Endothelial cell of hepatic sinusoid (primary cell): ENCODE measurements around the gene ARHGEF4.
"Not testable (repeated sequence)": the region's sequence is repeated elsewhere in the genome, so short reads cannot be mapped to it uniquely, and the experiment has no call there.

ENCODE experiments used
- in situ Hi-C: cut with HindIII; loops from 2 replicates; pipeline ENCODE4 v1.10.0; 2017; ENCODE audit warnings: low sequenced_read_pairs

Gene ARHGEF4

DNA sequence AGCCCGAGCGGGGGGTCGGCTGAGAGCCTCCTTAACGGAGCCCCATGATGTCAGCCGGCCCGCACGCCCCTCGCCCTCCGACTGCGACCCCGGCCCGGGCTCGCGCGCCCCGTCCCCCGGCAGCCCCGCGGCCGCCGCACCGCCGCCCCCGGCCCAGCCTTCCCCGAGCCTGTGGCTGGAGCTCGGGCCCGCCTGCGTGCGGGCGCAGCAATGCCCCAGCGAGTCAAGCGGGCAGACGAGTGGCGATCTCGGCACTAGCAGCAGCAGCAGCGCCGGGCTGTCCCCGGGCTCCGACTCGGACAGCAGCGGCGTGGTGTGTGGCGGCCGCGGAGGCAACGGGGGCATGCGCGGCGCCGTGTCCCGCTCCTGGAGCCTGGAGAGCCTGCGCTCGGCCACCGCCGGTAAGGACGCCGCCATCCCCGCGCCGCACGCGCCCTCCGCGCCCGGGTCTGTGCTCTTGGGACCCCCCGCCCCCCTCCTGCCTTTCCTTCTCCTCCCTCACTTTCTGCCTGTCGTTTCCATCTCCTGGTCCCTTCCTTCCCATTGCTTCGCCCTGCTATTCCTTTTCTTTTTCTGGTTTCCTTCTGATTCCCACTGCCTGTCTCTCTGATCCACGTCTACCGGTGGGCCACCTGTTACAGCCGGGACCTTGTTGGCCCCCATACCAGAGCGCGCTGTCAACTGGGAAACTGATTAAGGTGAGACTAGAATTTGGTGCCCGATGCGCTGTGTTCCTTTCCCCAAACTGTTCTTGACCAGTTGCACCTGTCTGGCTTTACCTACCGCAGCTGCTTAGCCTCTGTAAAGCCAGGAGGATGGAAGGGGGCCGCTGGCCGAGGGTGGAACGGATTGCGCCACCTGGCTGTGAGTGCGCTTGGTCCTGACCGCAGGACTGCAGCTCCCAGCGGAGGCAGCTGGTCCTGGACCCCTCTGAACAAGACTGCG is 127.4 kb downstream of the ARHGEF4 start:
- in situ Hi-C loops, result no loop called here

DNA sequence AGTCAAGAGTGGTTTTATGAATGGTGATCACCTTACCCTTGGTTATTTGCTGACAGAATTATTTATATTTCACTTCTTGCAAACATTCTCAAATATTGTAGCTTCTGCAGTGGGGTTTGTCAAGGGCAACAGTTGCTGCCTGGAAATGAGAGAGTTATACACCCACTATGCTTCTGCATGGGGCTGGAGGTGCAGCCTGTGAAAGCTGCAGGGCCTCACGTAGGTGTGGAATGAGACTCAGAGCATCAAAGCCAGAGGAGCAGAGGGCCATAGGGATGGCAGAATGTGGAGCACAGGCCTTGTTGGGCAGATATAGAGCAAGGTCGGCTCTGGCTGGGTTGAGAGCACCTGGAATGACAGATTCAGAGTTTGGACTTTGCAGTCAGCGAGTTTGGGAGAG is 128.2 kb downstream of the ARHGEF4 start:
- in situ Hi-C loops, result no loop called here

DNA sequence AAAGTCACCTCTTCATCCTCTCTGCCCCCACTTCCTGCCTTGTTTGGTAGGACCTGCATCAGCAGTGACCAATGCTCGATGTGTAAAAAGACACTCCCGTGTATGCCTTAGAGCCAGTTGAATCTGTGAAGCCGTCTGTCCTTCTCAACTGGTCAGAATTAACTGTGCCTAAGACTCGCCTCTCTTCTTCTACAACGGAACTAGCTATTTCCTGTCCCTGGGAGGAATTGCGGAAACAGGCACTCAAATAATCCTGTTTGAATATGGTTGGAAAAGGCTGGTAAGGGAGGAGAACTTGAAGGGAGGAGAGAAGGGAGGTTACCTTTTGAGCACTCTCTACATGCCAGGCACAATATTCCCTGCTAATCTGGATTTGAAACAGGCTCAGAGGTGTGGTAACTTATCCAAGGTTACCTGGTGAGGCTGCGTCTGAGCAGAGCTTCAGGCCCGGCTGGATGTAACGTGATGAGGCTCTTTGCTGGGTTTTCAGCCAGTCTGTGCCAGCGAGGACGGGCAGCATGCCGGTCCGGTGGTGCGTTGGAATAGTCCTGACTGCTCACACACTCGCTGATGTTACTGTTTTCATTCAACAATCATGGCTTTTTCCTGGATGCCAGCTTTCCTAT is 129.5 kb downstream of the ARHGEF4 start:
- in situ Hi-C loops, result no loop called here

DNA sequence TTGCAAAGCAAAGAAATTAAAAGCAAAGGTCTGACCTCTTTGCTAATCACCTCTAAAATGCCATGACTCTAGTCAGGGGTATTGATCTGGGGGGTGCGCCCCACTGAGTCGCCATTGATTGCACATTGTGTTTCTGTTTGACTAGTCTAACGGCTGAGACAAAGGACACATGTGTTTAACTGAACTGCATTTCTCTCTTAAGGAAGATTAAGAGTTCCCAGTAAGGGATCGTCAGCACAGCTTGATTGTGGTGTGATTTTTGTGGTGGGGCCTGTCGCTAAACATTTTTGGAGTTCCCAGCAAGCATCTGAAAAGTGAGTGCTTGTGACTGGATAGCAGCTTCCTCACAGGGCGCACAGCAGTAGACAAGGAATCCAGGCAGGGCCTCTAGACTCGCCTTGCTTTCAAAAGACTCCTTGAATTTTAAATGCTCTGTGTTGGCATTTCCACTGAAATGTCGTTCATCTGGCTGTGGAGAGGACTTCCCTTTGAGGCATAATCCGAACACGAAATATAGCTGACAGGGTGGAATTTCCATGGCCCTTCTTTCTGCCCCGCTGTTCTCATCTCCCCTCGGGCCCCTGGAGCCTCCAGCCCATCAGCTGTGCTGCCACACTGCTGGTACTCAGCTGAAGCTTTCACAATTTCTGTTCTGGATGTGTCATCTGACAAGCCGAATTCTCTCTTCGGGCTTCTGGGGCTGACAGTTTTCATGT is 130.2 kb downstream of the ARHGEF4 start:
- in situ Hi-C loops, result no loop called here

DNA sequence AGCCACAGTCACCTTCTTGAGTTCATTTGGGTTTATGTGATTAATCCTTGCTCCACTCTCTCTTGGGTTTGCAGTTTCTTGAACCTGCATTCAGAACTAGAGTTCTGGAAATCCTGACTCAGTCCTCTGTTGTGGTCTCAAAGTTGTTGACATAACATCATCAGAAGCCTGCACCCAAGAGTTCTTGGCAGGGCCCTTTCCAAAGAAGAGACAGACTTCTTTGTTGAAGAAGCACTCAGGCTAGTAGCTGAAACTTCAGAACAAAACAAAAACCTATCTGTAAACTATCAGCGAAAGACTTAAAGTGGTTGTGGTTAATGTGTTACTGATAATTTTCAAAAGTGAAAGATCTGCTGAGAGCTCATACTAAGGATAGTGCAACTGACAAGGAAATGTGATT is 135.7 kb downstream of the ARHGEF4 start:
- in situ Hi-C loops, result no loop called here

DNA sequence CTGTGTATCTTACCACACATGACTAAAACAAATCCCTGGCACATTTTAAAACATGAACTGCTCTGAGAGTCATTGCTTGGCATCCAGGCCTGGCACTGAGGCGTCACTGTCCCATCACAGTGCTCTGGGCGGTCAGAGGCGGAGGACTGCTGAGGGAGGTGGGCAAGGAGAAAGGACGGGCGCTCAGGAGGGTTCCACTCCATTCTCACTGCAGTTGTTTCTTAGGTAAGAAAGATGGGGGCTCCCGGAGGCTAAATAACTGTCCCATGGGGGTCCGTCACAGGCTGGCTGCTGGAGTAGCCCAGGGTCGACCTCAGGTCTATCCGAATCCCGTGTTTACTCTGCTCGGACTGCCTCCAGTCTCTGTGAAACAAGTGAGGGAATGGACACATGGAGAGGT is 139.0 kb downstream of the ARHGEF4 start:
- in situ Hi-C loops, result no loop called here

DNA sequence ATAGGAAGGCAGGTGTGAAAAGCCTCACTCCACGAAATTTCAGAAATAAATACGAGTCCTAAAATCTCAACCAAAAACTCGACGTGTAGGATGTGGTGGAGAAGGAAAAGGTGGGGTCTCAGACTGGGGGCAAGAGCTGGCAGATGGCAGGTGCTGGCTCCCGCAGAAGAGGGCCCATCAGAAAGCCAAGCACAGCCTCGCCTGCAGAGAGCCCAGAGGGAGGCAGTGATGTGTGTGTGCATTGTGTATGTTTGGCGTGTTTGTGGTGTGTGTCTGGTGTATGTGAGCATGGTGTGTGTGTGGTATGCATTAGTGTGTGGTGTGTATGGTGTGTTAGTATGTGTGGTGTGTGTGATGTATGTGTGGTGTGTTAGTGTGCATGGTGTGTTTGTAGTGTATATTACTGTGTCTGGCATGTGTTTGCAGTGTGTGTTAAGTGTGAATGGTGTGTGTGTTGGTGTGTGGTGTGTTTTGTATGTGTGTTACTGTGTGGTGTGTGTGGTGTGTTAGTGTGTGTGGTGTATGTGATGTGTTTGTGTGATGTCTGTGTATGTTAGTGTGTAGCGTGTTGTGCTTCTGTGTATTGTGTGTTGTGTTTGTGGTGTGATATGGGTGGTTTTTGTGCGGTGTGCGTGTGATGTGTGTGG is 140.0 kb downstream of the ARHGEF4 start:
- in situ Hi-C loops, result no loop called here

DNA sequence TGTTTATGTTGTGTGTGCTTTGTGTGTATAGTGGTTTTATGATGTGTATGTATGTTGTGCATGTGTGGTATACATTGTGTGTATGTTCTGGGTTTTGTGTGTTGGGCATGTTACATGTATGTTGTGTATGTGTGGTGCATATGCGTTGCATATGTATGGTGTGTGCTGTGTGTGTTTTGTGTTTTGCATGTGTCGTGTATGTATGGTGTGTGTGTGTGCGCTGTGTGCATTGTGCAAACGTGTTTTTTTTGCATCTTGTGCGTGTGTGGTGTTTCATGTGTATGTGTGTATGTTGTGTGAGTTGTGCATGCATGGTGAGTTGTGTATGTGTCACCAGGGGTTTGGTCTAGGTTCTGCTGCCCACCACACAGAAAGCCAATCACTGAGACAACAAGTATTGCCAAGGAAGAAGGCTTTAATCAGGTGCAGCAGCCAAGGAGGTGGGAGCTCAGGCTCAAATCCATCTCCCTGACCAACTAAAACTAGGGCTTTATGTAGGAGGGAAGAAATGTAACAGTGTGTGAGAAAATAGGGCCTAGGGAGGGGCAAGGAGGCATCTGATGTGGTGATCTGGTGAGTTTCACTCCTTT is 140.8 kb downstream of the ARHGEF4 start:
- in situ Hi-C loops, result no loop called here

DNA sequence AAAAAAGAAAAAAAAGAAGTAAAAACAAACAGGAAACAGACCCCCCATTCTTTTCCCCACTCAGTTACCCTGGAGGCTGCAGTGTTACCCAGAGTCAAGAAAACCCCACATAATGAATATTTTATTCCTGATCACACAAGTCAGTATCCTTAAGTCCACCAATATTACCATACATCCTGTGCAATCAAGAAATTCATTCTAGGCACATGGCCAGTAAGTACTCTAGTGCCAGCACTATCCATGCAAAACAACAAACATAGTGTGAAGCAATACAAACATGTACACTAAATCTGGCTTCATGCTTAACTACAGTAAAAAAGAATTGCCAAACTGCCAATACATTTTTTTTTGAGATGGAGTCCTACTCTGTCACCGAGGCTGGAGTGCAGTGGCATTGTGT is 145.0 kb downstream of the ARHGEF4 start:
- in situ Hi-C loops, result no loop called here

DNA sequence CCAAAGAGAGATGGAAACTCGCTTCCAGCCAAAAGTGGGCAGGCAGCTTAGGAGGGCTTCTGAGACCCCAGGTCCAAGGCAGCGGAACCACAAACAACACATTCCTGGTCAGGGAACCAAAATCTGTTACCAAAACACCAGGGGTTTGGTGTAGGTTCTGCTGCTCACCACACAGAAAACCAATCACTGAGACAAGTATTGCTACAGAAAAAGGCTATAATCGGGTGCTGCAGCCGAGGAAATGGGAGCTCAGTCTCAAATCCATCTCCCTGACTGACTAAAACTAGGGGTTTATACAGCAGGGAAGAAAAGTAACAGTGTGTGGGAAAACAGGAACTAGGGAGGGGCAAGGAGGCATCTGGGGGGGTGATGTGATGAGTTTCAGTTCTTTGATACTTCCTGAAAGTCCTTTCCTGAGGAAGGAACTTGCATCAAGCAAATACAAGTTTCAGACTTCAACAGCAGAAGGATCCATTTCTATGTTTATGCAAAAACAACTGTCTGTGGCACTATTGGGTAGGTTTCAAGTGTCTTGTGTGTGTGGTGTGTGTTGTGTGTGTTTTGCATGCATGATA is 148.6 kb downstream of the ARHGEF4 start:
- in situ Hi-C loops, result no loop called here

DNA sequence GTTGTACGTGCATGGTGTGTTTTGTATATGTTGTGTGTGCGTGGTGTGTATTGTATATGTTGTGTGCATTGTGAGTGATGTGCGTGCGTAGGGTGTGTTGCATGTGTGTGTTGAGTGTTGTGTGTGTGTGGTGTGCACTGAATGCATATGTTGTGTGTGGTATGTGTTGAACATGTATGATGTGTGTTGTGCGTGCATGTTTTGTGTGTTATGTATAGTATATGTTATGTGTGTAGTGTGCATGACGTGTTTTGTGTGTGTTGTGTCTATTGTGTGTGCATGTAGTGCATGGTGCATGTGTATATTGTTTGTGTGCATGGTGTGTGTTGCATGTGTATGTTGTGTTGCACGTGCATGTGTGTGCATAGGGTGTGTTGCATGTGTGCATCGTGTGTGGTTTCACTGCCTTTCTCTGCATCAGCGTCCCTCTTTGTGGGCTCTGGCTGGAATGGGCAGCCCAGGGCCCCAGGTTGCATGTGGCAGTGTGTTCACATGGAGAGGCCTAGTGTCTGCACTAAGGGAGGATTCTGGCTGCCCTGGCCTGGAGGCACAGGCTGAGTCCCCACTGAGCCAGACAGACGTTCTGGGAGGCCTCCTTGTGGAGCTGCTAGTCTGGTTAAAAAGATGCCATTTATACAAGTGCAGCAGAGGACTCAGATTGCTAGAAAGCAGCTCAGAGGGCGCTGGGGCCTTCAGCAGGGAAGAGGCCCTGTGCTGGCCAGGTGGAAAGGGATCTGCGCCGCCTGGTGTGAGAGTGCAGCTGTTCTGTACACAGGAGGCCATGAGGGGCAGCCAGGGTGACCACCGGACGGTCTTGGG is 149.3 kb downstream of the ARHGEF4 start:
- in situ Hi-C loops, result no loop called here

DNA sequence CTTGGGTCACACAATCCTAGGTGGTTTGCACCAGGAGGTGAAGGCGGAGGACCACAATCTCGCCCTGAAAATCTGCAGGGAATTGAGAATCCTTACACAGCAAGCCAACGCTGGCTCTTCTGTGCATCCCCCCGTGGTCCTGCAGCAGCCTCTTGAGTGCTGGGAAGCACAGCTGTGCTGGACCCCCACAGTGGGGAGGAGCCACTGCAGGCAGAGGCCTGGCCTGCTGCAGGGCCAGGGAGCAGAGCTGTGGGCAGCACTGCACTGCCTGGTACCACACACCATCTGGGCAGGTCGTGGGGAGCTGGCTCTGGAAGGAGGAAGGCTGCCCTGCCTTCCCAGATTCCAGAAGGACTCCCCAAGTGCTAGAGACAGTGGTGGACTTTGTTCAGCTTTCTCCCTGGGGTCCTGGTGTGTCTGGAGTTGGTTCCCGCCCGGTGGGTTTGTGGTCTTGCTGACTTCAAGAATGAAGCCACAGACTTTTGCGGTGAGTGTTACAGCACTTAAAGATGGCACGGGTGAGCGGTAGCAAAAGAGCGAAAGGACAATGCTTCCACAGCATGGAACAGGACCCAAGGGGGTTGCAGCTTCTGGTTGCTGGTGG is 150.3 kb downstream of the ARHGEF4 start:
- in situ Hi-C loops, result no loop called here

DNA sequence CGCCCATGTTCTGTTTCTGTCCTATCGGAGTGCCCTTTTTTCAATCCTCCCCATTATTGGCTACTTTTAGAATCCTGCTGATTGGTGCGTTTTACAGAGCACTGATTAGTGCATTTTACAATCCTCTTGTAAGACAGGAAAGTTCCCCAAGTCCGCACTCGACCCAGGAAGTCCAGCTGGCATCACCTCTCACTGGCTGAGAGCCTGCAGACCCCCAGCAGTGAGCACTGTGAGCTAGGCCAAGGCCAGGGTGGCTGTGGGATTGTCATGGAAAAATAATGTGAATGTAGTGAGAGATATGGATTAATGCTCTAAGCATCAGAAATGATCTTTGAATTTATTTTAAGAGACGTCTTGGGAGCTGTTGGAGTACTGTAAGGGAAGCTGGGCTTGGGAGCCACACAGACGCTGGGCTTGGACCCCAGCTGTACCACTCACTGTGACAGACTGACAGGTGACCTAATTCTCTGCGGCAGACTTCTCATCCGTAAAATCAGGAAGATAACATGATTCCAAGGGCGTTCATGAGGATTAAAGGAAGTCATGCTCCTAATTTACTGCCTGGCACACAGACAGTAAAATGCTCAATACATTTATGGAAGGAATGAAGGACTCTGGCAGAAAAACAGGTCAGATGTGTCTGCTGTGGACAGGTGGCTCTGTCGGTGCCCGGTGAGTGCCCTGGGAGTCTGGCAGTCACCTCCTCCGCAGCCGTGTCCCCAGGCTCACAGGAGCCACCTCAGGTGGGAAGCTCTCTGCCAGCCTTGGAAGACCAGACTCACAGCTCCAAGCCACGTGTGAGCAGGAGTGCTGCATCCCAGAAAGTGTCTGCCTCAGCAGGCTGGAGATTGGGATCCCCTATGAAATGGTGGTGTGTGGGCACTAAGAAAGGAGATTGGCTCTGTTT is 151.1 kb downstream of the ARHGEF4 start:
- in situ Hi-C loops, result no loop called here

DNA sequence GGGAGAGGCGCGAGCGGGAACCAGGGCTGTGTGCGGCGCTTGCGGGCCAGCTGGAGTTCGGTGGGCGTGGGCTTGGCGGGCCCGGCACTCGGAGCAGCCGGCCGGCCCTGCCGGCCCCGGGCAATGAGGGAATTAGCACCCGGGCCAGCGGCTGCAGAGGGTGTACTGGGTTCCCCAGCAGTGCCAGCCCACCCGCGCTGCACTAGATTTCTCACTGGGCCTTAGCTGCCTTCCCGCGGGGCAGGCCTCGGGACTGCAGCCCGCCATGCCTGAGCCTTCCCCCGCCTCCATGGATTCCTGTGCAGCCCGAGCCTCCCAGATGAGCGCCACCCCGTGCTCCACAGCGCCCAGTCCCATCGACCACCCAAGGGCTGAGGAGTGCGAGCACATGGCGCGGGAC is 154.7 kb downstream of the ARHGEF4 start:
- in situ Hi-C loops, result not testable (repeated sequence)

DNA sequence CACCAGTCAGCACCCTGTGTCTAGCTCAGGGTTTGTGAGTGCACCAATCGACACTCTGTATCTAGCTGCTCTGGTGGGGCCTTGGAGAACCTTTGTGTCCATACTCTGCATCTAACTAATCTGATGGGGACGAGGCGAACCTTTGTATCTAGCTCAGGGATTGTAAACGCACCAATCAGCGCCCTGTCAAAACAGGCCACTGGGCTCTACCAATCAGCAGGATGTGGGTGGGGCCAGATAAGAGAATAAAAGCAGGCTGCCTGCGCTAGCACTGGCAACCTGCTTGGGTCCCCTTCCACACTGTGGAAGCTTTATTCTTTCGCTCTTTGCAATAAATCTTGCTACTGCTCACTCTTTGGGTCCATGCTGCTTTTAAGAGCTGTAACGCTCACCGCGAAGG is 155.3 kb downstream of the ARHGEF4 start:
- in situ Hi-C loops, result not testable (repeated sequence)

DNA sequence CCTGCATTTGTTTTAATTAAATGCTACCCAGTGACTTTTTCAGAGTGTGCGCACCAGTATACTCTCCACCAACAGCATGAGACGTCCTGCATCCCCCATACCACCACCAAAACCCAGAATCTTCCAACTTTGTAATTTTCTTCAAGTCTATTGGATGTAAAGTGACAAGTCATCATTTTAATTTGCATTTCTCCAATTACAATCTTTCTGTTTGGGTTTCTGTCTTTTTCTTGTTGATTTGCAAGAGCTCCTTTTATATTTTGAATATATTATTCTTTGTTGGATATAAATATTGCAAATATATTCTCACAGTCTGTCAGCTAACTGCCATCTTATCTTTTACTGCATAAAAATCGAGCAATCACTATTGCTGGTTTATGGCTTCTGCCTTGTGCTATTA is 160.0 kb downstream of the ARHGEF4 start:
- in situ Hi-C loops, result no loop called here

DNA sequence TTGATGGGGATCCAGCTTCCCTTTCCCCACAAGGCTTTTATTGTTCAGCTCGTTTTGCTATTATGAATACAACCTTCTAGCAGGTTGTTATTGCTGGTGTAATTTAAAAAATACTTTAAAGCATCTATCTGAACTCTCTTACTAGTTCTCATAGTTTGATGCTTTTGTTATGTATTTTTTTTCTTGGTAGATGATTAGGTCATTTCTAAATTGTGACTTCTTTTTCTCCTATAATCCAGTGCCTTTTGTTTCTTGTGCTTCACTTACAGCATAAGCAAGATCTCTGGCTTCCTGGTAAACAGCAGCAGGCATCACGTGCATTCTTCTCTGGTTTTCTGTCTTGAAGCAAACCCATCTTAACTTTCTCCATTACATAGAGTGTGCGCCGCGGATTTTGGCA is 160.5 kb downstream of the ARHGEF4 start:
- in situ Hi-C loops, result no loop called here

DNA sequence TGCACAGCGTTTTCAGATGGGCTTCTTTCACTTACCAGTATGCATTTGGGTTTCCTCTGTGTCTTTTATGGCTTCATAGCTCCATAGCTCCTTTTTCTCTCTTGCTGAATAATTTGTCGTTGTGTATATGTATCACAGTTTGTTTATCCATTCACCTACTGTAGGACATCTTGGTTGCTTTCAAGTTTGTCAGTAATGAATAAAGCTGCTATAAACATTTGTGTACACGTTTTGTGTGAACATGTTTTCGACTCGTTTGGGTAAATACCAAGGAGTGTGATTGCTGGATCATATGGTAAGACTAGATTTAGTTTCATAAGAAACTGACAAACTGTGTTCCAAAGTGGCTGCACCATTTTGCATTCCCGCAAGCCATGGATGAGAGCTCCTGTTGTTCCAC is 161.8 kb downstream of the ARHGEF4 start:
- in situ Hi-C loops, result no loop called here
